ENCODE results near the gene TTC28. TPM values are rescaled to one million over a fixed set of nuclear protein-coding genes. Genes with fewer than 3 reads are reported as not detected.
A peak's percentile ranks its signal among the peaks of the same experiment; 100 is the strongest.

Gene TTC28
- total RNA-seq, 2 donors from 2014 or later: 4.2 to 5.4 TPM

GRCh38 chr22:28609921-28610320 is 69.7 kb downstream of the TTC28 start:
- Mint-ChIP-seq H3K9me3 (peaks cover 0 to 1% of the 10 kb centered on the region in 2 donors), H3K4me3 (no peak overlapping the region), H3K27me3 (ENCODE audit: low read depth) (peaks cover 59% of the 10 kb centered on the region), H3K36me3 (ENCODE audit: insufficient read depth in 2 of 2) (no peaks in the 10 kb centered on the region), H3K27ac (no peak overlapping the region), H3K4me1 (ENCODE audit: low read depth) (no peaks in the 10 kb centered on the region)
- DNase-seq: no peak
- no peak for ATAC-seq (replicated peaks in 1 of 2)

DNA sequence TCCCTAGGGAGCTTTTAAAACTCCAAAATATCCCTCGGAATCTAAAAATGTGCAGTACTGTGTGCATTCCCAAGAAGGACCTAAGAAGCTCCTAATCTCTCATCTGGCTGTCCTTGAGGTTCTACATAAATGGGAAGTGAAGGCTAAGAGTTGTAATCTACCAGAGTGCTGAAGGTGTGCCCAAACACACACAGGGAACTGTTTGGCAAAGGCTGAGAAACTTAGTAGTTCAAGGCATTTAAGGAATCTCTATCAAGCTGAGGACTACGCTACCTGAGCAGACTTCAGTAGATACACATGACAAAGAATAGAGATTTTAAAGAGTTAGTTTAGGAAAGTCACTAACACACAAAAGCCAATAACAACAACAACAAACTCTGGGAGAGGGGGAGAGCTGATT is 71.1 kb downstream of the TTC28 start:
- peaks cover 52% of the 10 kb centered on the region for H3K27me3 Mint-ChIP-seq (ENCODE audit: low read depth)
- no peak overlapping the region for H3K4me3 Mint-ChIP-seq
- DNase-seq (no peak), ATAC-seq (replicated peaks in 1 of 2) (no peak)
- H3K4me1 Mint-ChIP-seq (ENCODE audit: low read depth): no peaks in the 10 kb centered on the region
- no peaks in the 10 kb centered on the region for H3K36me3 Mint-ChIP-seq (ENCODE audit: insufficient read depth in 2 of 2)
- H3K9me3 Mint-ChIP-seq: peaks cover 0 to 1% of the 10 kb centered on the region in 2 donors
- H3K27ac Mint-ChIP-seq: no peak overlapping the region

- H3K4me1 Mint-ChIP-seq (ENCODE audit: low read depth): no peaks in the 10 kb centered on the region
- no peak for DNase-seq
- ATAC-seq (replicated peaks in 1 of 2): no peak
- H3K9me3 Mint-ChIP-seq: peaks cover 0 to 1% of the 10 kb centered on the region in 2 donors
- no peak overlapping the region for H3K4me3 Mint-ChIP-seq
- no peaks in the 10 kb centered on the region for H3K36me3 Mint-ChIP-seq (ENCODE audit: insufficient read depth in 2 of 2)
- H3K27me3 Mint-ChIP-seq (ENCODE audit: low read depth): peaks cover 45% of the 10 kb centered on the region
- no peak overlapping the region for H3K27ac Mint-ChIP-seq
Observed at GRCh38 chr22:28607795-28608194, 71.8 kb downstream of the TTC28 start.

DNA sequence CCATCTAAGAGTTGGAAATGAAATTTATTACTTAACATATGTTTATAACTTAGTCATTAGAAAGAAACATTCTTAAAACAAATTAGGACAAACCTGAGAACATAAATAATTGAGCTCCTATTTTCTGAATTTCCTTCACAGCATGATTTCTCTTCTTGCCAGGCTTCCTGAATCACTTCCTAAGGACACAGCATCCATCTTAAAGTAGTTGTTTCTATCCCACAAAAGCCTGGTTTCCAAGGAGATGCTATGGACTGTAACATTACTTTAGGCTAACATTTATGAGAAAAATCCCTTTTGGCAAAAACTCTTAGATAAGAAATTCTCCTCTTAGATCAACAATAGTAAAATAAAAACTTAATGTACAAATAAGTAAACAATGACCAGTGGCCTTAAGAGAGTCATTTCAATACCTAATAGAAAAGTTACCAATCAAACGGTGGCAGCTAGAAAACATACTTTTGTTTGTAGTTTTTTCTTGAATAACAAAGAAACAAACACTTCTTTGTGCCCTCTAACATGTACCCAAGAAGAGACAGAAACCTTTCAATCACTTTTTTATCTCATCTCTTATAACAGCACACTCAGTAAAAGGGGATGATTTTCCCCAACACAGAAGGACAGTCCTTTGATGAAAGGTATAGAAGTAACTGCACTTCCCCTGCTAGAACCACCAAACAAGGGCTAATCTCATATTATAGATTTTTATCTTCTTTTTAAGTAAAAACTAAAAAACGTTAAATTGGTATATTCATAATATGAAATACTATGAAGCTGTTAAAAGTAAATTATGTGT is 74.5 kb downstream of the TTC28 start:
- ATAC-seq (replicated peaks in 1 of 2): no peak

GRCh38 chr22:28601915-28602314 is 77.7 kb downstream of the TTC28 start:
- no peaks in the 10 kb centered on the region for H3K36me3 Mint-ChIP-seq (ENCODE audit: insufficient read depth in 2 of 2)
- no peaks in the 10 kb centered on the region for H3K9me3 Mint-ChIP-seq
- ATAC-seq (replicated peaks in 1 of 2) (no peak), DNase-seq (no peak)
- H3K4me1 Mint-ChIP-seq (ENCODE audit: low read depth): no peaks in the 10 kb centered on the region
- H3K27me3 Mint-ChIP-seq (ENCODE audit: low read depth): peaks cover 7% of the 10 kb centered on the region
- no peak overlapping the region for H3K27ac Mint-ChIP-seq
- H3K4me3 Mint-ChIP-seq: no peak overlapping the region

More for the DNA sequence above, 74.5 kb downstream of the TTC28 start:
- peaks cover 29% of the 10 kb centered on the region for H3K27me3 Mint-ChIP-seq (ENCODE audit: low read depth)
- H3K4me1 Mint-ChIP-seq (ENCODE audit: low read depth): no peaks in the 10 kb centered on the region
- H3K4me3 Mint-ChIP-seq: no peak overlapping the region
- no peaks in the 10 kb centered on the region for H3K36me3 Mint-ChIP-seq (ENCODE audit: insufficient read depth in 2 of 2)
- no peak overlapping the region for H3K27ac Mint-ChIP-seq
- H3K9me3 Mint-ChIP-seq: no peaks in the 10 kb centered on the region
- no peak for DNase-seq

DNA sequence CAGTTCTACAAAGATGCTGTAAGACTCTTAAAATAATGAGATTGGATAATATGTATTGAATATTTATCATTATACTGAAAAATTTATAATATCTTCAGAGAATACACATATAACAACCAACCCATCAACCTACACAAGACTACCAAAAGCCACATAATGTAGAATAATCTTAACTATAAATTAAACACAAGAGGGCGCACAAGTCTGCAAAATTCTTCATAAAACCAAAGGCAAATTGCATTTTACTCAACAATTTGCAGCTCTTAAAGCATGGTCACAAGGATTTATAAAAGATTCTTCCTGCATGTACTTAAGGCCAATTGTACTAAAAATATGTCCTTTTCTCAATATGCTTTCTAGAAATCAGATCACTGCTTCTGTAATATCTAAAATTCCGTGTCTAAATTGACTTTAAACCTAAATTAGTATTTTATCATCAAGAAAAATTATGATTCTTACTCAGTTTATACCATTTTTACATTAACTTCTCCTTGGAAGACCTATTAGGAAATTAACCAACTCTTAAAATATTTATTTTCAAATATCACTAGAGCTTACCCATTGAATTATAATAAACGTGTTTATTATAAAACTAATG is 79.0 kb downstream of the TTC28 start:
- Mint-ChIP-seq H3K9me3 (no peaks in the 10 kb centered on the region), H3K4me3 (no peak overlapping the region), H3K27ac (no peak overlapping the region), H3K27me3 (ENCODE audit: low read depth) (peaks cover 12% of the 10 kb centered on the region), H3K4me1 (ENCODE audit: low read depth) (no peaks in the 10 kb centered on the region), H3K36me3 (ENCODE audit: insufficient read depth in 2 of 2) (no peaks in the 10 kb centered on the region)
- ATAC-seq (replicated peaks in 1 of 2): no peak
- DNase-seq: peak; percentile 2 to 33

DNA sequence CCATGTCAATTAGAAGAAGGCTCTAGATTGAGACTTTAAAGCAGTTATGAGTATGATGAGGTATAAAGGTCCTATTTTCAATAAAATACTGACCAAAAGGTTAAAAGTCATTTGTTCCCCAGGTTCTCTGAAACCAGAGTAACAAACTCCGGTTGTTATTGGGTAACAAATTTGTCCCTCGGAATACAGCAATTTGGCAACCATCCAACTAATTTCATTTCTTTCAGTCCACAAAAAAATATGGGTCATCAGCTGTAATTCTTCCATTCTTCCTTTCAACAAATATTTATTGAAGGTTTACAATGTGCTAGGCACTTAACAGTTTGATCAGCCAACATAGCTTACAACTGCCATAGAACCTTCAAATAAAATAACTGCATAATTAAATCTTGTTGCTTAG is 79.9 kb downstream of the TTC28 start:
- no peaks in the 10 kb centered on the region for H3K9me3 Mint-ChIP-seq

GRCh38 chr22:28597665-28598064 is 82.0 kb downstream of the TTC28 start:
- ATAC-seq (replicated peaks in 1 of 2) (no peak), DNase-seq (no peak)
- no peak overlapping the region for H3K27ac Mint-ChIP-seq
- no peaks in the 10 kb centered on the region for H3K9me3 Mint-ChIP-seq
- H3K4me3 Mint-ChIP-seq: no peak overlapping the region
- no peaks in the 10 kb centered on the region for H3K4me1 Mint-ChIP-seq (ENCODE audit: low read depth)
- H3K27me3 Mint-ChIP-seq (ENCODE audit: low read depth): peaks cover 12% of the 10 kb centered on the region
- no peaks in the 10 kb centered on the region for H3K36me3 Mint-ChIP-seq (ENCODE audit: insufficient read depth in 2 of 2)

More for the DNA sequence above, 79.9 kb downstream of the TTC28 start:
- H3K4me1 Mint-ChIP-seq (ENCODE audit: low read depth): no peaks in the 10 kb centered on the region
- peaks cover 12% of the 10 kb centered on the region for H3K27me3 Mint-ChIP-seq (ENCODE audit: low read depth)
- DNase-seq (no peak), ATAC-seq (replicated peaks in 1 of 2) (no peak)
- H3K4me3 Mint-ChIP-seq: no peak overlapping the region
- H3K36me3 Mint-ChIP-seq (ENCODE audit: insufficient read depth in 2 of 2): no peaks in the 10 kb centered on the region
- no peak overlapping the region for H3K27ac Mint-ChIP-seq

GRCh38 chr22:28594797-28595462 is 84.7 kb downstream of the TTC28 start:
- H3K4me3 Mint-ChIP-seq: no peak overlapping the region
- peak; percentile 53 to 68 for ATAC-seq (replicated peaks in 1 of 2)
- H3K27me3 Mint-ChIP-seq (ENCODE audit: low read depth): peaks cover 5% of the 10 kb centered on the region
- H3K9me3 Mint-ChIP-seq: no peaks in the 10 kb centered on the region
- H3K36me3 Mint-ChIP-seq (ENCODE audit: insufficient read depth in 2 of 2): no peaks in the 10 kb centered on the region
- DNase-seq: no peak
- no peak overlapping the region for H3K27ac Mint-ChIP-seq
- H3K4me1 Mint-ChIP-seq (ENCODE audit: low read depth): no peaks in the 10 kb centered on the region

- H3K27me3 Mint-ChIP-seq (ENCODE audit: low read depth): peaks cover 5% of the 10 kb centered on the region
- DNase-seq: no peak
- no peaks in the 10 kb centered on the region for H3K4me1 Mint-ChIP-seq (ENCODE audit: low read depth)
- H3K36me3 Mint-ChIP-seq (ENCODE audit: insufficient read depth in 2 of 2): no peaks in the 10 kb centered on the region
- H3K9me3 Mint-ChIP-seq: no peaks in the 10 kb centered on the region
- ATAC-seq (replicated peaks in 1 of 2): peak in 1 of 2 donors; percentile 22
- no peak overlapping the region for H3K27ac Mint-ChIP-seq
- no peak overlapping the region for H3K4me3 Mint-ChIP-seq
Observed at GRCh38 chr22:28594076-28594796, 85.4 kb downstream of the TTC28 start.

GRCh38 chr22:28593299-28593698 is 86.3 kb downstream of the TTC28 start:
- Mint-ChIP-seq H3K36me3 (ENCODE audit: insufficient read depth in 2 of 2) (no peaks in the 10 kb centered on the region), H3K4me3 (no peak overlapping the region), H3K4me1 (ENCODE audit: low read depth) (no peaks in the 10 kb centered on the region), H3K27ac (no peak overlapping the region), H3K27me3 (ENCODE audit: low read depth) (peaks cover 5% of the 10 kb centered on the region), H3K9me3 (no peaks in the 10 kb centered on the region)
- DNase-seq (no peak), ATAC-seq (replicated peaks in 1 of 2) (no peak)

DNA sequence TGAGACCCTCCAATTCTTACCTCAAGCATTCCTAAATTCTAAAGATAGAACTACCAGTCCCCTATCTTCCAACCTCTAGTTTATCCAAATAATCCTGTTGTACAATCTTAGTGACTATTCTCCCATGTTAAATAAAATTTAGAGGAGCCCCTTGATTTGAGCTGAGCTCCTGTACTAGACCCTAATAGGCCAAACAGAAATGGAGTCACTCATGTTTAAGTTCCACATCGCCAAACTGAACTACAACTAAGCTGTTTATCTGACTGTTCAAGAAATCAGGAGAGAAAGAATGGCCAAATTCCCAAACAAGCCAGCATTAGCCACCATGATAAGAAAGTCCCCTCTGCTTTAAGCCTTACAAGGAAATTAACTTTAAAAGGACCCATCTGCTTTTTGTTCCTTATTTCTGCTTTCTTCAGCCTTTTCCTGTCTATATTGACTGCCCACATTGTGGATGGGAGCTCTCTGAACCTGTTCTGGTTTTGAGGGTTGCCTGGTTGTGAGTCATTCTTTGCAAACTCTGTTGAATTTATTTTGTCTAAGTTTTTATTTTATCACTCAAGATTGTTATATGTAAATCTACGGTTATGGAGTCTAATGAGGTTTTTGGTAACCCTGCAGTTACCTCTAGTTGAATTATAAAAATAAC is 90.4 kb downstream of the TTC28 start:
- ATAC-seq (replicated peaks in 1 of 2) (no peak), DNase-seq (no peak)
- H3K27me3 Mint-ChIP-seq (ENCODE audit: low read depth): peaks cover 2% of the 10 kb centered on the region
- H3K9me3 Mint-ChIP-seq: no peaks in the 10 kb centered on the region
- H3K4me3 Mint-ChIP-seq: no peak overlapping the region
- H3K27ac Mint-ChIP-seq: no peak overlapping the region
- H3K4me1 Mint-ChIP-seq (ENCODE audit: low read depth): no peaks in the 10 kb centered on the region
- no peaks in the 10 kb centered on the region for H3K36me3 Mint-ChIP-seq (ENCODE audit: insufficient read depth in 2 of 2)

Data from activated T-cell treated with anti-CD3 and anti-CD28 coated beads, Interleukin-2, amount 50 U/mL, for 72 hours (primary cell).